GM21390 (cell line): ENCODE data around the gene CFAP57.
"Not testable (repeated sequence)": the region's sequence is repeated elsewhere in the genome, so short reads cannot be mapped to it uniquely, and the experiment has no call there.

Source experiments
- ATAC-seq: cut with Tn5 transposase; IDR thresholded peaks from one replicate; pipeline ENCODE4 v1.9.1; 2021; ENCODE audit not compliant: unreplicated experiment

Gene CFAP57

GRCh38 chr1:43172527-43172972 is 420 bp downstream of the CFAP57 start:
- peak; percentile 53 for ATAC-seq

- ATAC-seq, result no peak
These were observed 2.7 kb downstream of the CFAP57 start for GRCh38 chr1:43174873-43175272.

DNA sequence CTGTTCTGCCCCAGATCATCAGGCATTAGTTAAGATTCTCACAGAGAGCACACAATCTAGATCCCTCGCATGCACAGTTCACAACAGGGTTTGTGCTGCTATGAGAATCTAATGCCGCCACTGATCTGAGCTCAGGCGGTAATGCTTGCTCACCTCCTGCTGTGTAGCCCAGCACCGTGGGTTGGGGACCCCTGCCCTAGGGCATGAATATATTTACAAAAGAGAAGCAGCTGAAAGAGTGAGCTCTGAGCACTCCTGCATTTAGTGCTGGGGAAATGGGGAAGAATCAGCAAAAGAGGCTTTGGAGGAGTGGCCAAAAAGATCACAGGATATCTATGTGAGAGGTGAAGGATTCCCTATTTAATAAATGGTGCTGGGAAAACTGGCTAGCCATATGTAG is 5.6 kb downstream of the CFAP57 start:
- ATAC-seq, result no peak

- ATAC-seq, result no peak
These were observed 12.3 kb downstream of the CFAP57 start for GRCh38 chr1:43184388-43184787.

DNA sequence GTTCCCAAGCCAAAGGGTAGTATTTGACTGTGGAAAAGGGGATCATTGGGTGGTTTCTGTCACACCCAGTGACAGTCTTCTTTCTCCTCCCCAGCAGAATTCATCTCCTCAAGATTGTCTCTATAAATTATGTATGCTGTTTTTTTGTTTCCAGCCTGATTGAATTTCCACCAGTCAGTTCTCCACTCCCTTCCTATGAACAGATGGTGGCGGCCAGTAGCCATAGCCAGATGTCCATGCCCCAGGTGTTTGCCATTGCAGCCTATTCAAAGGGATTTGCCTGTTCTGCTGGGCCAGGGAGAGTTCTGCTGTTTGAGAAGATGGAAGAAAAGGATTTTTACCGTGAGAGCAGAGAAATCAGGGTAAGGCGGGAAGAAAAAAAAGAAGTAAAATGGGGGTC is 12.9 kb downstream of the CFAP57 start:
- no peak for ATAC-seq

- no peak for ATAC-seq
These were observed 16.0 kb downstream of the CFAP57 start for GRCh38 chr1:43188106-43188505.

DNA sequence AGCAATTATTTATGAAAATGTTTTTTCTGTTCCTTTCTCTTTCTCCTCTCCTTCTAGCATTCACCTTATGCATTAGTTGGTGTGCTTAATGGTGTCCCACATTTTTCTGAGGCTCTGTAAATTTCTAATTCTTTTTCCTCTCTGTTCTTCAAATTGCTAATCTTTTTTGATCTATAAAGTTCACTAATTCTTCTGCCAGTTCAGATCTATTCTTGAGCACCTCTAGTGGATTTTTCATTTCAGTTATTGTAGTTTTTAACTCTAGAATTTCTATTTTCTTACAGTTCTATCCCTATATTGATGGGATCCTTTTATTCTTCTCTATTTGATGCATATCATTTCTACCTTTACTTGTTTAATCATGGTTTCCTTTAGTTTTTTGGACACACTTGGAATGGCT is 22.4 kb downstream of the CFAP57 start:
- no peak for ATAC-seq

- ATAC-seq, result no peak
These were observed 25.4 kb downstream of the CFAP57 start for GRCh38 chr1:43197343-43198127.

DNA sequence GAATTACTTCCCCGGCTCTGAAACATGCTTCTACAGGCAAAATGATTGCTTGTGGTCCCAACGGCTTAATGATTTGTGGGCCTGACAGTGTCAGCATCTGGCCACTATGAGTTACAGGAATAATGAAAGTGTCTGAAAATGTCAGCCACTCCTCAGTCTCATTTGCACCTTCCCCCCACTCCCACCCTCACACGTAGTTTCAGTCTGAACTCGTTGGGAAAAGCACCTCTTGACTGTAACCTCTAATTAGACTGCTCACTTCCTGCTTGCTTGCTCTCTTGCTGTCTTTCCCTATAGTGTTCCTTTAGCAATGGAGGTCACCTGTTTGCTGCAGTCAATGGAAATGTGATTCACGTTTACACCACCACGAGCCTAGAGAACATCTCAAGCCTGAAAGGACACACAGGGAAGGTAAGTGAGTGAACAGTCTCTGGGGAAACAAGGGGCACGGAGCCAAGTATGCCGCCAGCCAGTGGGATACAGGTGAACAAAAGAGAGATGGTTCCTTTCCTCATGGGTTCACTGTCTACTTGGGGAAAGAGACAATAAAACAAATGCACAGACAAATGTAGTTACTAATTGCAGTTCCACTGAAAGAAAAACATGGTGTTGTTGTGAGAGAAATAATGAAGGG is 27.1 kb downstream of the CFAP57 start:
- no peak for ATAC-seq

DNA sequence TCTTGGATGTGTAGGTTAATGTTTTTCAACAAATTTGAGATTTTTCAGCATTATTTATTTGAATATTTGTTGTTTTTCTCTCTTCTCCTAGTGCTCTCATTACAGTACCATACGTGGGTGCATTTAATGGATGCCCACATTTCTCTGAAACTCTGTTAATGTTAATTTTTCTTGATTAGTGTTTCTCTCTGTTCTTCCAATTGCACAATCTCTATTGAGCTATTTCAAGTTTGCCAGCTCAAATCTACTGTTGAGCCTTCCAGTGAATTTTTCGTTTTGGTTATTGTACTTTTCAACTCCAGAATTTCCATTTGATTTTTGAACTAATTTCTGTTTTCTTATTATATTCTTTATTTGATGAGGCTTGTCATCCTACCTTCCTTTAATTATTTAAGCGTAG is 31.7 kb downstream of the CFAP57 start:
- ATAC-seq, result no peak

DNA sequence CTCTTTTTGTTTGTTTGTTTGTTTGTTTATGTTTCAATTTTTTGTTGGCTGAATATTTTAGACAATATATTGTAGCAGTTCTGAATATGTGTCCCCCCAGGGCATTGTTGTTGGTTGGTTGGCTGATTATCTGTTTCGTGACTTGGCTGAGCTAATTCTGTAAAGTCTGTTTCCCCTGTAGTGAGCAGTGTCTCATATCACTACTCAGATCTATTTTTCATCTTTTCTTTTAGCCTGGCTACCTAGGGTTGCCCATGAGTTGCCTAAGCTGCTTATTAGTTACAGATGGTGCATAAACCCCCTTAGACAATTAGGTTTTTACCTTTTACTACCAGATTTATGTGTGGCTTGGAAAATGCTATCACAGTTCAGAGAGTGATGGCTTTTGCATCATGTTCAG is 32.3 kb downstream of the CFAP57 start:
- no peak for ATAC-seq

- no peak for ATAC-seq
These were observed 33.5 kb downstream of the CFAP57 start for GRCh38 chr1:43205671-43206070.

DNA sequence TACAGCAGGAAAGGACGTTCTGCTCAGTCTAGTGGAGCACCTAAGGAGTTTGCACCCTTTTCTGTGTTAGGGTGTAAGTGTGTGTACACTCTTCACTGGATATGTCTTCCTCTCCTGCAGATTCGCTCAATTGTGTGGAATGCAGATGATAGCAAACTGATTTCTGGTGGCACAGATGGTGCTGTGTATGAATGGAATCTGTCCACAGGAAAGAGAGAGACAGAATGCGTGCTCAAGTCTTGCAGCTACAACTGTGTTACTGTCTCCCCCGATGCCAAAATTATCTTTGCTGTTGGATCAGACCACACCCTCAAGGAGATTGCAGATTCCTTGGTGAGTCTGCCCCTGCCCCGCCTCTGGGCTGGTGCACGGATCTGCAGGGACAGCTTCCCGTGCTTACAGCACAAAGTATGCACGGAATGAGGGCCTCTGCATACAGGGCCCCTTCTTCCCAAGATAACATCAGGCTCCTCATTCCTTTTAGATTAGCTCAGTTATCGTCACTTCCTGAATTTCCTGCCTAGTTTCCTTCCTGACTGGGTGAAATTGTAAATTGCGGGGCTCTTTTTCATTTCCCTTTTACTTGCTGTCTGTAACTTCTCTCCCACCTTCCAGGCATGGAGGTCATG is 34.6 kb downstream of the CFAP57 start:
- no peak for ATAC-seq

- ATAC-seq, result no peak
These were observed 35.2 kb downstream of the CFAP57 start for GRCh38 chr1:43207229-43207853.

DNA sequence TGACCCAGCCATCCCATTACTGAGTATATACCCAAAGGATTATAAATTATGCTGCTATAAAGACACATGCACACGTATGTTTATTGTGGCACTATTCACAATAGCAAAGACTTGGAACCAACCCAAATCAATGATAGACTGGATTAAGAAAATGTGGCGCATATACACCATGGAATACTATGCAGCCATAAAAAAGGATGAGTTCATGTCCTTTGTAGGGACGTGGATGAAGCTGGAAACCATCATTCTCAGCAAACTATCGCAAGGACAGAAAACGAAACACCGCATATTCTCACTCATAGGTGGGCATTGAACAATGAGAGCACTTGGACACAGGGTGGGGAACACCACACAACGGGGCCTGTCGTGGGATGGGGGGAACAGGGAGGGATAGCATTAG is 36.1 kb downstream of the CFAP57 start:
- ATAC-seq, result not testable (repeated sequence)

GRCh38 chr1:43214501-43215444 is 42.6 kb downstream of the CFAP57 start:
- ATAC-seq, result no peak

DNA sequence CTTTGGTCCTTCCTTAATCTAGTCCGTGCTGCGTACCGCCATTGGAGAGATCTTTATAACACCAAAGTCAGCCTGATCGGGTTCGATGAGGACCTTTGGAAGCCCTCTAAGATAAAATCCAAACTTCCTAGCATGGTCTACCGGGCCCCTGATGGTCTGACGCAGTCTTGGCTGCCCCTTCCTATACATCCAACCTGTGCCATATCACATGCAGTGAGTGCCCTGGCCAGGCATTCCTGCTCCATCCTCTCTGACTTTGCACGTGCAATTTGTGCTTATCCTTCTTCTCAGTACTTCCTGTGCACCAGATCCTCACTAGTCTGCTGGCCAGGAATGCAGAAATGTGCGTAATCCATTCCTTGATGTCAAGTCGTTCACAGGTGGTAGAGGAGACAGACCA is 45.6 kb downstream of the CFAP57 start:
- ATAC-seq, result no peak

- ATAC-seq, result peak; percentile 87
These were observed 49.0 kb downstream of the CFAP57 start for GRCh38 chr1:43220905-43221778.

DNA sequence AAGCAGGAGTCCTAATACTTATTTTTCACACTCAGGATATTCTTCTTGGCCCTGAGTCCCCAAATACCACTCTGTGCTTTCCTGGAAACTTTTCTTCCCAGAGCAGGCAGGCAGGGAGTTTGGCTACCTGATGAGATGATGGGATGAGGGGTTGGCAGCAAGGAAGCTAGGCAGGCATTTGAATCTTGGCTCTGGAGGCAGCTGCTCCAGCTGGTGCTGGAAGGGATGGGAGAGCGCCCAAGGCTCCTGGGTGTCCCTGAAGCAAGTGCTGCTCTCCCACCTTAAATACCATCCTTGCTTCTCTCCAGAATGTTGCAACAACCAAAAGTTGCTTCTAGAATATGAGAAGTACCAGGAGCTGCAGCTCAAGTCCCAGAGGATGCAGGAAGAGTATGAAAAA is 49.7 kb downstream of the CFAP57 start:
- ATAC-seq, result no peak

GRCh38 chr1:43222879-43223278 is 50.7 kb downstream of the CFAP57 start:
- ATAC-seq, result no peak
